ENCODE data around the gene NKX1-1.

Gene NKX1-1

DNA sequence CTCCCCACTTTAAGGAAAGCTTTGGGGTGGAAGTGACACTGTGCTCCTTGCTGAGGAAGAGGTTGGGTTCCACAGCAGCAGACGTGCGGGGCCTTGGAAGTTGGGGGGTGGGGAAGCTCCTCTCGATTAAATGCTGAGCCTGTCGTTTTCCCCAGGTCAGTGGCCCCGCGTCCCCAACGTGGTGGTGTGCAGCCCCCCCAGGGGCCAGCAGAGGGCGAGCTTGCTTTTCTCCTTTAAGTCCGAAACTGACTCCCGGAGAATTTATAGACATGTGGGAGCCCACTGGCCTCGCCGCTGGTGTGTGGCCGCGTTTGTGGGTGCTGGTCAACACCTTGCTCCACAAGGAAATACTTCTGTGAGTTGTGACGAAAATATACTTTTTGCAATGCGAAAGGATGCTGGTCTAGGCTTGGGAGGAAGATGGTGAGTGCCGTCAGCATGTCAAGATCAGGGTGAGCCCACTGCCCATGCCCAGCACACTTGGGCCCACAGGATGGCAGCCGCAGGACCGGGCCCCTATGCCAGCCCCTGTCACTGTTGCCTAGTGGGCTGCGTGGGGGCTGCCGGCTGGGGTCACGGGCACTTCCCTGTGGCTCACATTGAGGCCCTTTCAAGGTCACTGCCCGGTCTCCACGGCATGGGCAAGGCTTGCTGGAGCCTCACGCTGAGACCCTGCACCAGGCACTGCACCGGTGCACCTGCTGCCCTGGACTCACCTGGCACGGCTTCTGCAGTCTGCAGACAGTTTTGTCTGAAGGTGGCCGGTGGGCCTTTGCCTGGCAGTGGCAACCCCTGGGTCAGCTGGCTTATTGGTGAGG, 49.9 kb downstream of the NKX1-1 start:
- no peak for DNase-seq

DNA sequence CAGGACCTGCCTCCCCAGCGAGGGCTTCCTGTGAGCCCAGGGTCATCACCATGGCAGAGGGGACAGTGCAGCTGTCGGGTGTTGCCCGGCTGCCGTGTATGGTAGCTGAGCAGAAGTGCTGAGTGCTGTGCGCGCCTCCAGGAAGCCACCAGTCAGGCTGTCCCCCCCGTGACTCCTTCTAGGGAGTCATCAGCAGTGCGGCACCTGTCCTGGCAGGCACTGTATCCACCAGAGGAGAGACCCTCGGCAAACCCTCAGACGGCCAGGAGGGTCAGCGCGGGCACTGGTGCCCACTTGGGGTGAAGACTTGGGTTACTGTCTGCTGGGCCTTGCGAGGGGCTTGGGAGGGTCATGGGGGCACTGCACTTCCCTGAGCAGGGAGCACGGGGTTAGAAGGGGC, 50.9 kb downstream of the NKX1-1 start:
- no peak for DNase-seq

DNA sequence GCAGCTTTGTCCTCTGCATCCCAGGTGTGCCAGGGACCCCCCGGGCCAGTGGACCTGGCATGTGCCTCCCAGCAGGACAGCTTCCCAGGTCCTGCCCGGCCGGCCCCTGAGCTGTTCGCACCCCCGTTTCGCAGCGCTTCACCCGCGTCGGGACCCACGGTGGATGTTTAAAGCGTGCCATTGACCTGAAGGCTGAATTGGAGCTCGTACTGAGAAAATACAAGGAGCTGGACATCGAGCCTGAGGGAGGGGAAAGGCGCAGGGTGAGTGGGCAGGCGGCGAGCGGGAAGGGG, 51.3 kb downstream of the NKX1-1 start:
- DNase-seq, result no peak

DNA sequence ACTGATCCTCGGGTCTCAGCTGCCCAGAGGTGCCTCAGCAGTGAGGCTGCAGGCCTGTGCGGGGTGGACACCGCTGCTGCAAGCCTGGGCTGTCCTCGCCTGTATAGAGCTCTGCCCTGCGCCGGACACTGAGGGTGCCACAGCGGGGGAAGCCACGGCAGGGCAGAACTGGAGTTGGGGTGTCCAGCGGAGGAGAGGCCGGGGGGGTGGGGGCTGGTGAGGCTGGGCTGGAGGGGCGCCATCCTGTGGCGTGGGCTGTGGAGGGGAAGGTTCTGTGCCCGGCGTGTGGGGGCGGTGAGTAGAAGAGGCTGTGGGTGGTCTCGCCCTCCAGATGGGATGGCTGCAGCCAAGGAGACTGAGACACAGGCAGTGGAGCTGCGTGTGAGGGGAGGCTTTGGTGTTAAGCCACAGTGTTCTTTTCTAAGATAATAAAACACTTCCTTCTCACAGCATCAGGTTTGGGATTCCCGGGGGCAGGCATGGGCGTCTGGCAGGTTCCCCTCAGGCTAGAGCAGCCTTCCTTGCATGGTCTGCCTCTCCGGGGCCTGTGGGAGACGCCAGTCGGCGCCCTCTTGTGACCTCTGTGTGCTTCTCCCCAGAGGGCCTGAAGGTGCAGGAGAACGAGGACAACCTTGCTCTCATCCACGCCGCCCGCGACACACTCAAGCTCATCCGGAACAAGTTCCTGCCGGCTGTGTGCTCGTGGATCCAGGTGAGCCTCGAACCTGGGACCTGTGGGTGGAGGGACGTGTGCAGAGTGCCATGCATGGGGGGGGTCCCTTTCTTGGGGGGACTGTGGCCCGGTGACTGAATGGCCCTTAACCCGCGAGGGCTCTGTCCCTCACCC, 51.9 kb downstream of the NKX1-1 start:
- DNase-seq, result no peak

DNA sequence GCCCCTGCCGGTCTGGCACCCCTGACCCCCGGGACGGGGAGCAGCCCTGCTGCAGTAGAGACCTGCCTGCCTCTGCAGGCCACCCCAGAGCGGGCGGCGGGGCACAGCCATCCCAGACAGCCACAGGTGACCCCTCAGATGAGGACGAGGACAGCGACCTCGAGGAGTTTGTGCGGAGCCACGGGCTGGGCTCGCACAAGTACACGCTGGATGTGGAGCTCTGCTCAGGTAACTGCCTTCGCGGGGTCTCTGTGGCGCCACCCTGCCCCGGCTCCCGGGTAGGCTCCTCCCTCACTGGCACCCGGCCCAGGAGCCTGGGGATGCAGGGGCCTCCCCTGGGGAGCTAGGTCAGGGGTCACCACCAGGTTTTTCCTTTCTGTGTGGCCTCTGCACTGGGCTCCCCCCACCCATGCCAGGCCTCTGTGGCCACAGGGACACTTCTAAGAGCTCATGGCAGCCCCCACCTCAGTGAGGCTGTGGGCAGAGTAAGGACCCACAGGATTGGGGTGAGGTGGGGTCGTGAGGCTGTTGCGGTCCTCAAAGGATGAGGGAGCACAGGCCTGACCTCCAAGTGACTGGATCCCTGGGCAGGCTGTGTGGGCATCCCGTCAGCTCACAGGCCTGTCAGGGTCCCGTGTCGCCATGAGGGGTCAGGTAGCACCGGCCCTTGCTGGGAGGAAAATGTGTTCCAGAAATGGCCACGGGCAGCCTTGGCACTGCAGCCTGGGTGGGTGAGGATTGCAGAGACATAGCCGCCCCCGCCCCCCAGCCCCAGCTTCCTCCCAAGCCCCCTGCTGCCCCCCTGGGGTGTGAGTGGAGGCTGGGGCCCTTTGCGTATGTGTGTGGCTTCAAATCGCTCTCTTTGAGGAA, 52.8 kb downstream of the NKX1-1 start:
- no peak for DNase-seq
